Left lung (tissue), 10 donors: ENCODE measurements around the gene ICAM3. TPM values are rescaled to one million over a fixed set of nuclear protein-coding genes. Genes with fewer than 3 reads are reported as not detected.
"Not testable (repeated sequence)": the region's sequence is repeated elsewhere in the genome, so short reads cannot be mapped to it uniquely, and the experiment has no call there.

Experiments
- ATAC-seq: fragments of 200-7000 bp; cut with Tn5 transposase; one replicate; pipeline ENCODE4 v1.9.1; 2020; ENCODE audit warnings: moderate library complexity
- DNase-seq, 4 donors: peaks; one replicate each; pipeline ENCODE4 v3.0.0-alpha.2; 2013 to 2020
- H3K27ac ChIP-seq, 2 donors: fragments of 200-600 bp; sonication (generic) in 1 of 2; one replicate each; pipeline versions ENCODE4 v1.5.0 to v1.8.0; 2020 to 2021
- H3K27me3 ChIP-seq, 2 donors: fragments of 200-600 bp; sonication (generic) in 1 of 2; one replicate each; pipeline versions ENCODE4 v1.5.0 to v1.8.0; 2020 to 2021
- H3K36me3 ChIP-seq, 2 donors: fragments of 200-600 bp; sonication (generic) in 1 of 2; one replicate each; pipeline versions ENCODE4 v1.5.0 to v1.8.0; 2020 to 2021
- H3K4me1 ChIP-seq, 2 donors: fragments of 200-600 bp; one replicate each; pipeline ENCODE4 v1.8.0; 2021
- H3K4me3 ChIP-seq, 2 donors: fragments of 200-600 bp; sonication (generic) in 1 of 2; one replicate each; pipeline versions ENCODE4 v1.5.0 to v1.8.0; 2020 to 2021; ENCODE audit warnings: mild to moderate bottlenecking in 1 of 2
- H3K9me3 ChIP-seq, 2 donors: fragments of 200-600 bp; sonication (generic) in 1 of 2; one replicate each; pipeline versions ENCODE4 v1.5.0 to v1.8.0; 2020 to 2021
- CTCF ChIP-seq, 2 donors: fragments of 200-600 bp; sonication (generic) in 1 of 2; IDR thresholded peaks; one replicate each; pipeline versions ENCODE4 v1.5.0 to v1.8.0; 2021; ENCODE audit warnings: antibody characterized with exemption in 2 of 2
- intact Hi-C, 2 donors: fragments of 100-400 bp; cut with DNase I; formaldehyde crosslinking; loops; one replicate each; pipeline versions ENCODE4 v1.11.2 to v1.14.2; 2022
- polyA plus RNA-seq, 6 donors: library from polyadenylated mRNA; unstranded; fragments of 120-200 nt; gene quantifications; one replicate each; pipeline ENCODE4 v1.2.1, GENCODE V29; 2013; ENCODE audit not compliant: insufficient read length in 6 of 6
- total RNA-seq, 2 donors: library from RNA; stranded (reverse); fragmentation: NEBNext Ultra II Directional; extraction: Animal tissue kit (Norgen Biotek cat#: 25700); gene quantifications; one replicate each; pipeline ENCODE4 v1.2.1, GENCODE V29; 2021
- donor health status: DM: no; HTN: yes; CAD: no.
- donor health status: DM: no; HTN: no; CAD: no.

The ICAM3 gene
- total and polyA plus RNA-seq, 8 donors, result 8.8 to 44.8 (median 11.7) TPM

GRCh38 chr19:10379880-10380312, 40.5 kb upstream of the ICAM3 start:
- intact Hi-C loops, result loop anchor here in 1 of 2 donors (5.0 kb wide), 1 partner anchor 123 kb away; no protein-coding TSS in a partner anchor

GRCh38 chr19:10378124-10378523, 38.7 kb upstream of the ICAM3 start:
- Histone ChIP-seq H3K27me3 (no peaks in the 10 kb centered on the region), H3K9me3 (no peaks in the 10 kb centered on the region), H3K4me3 (no peak overlapping the region), H3K4me1 (peaks cover 0 to 63% of the 10 kb centered on the region in 2 donors), H3K36me3 (peaks cover 0 to 39% of the 10 kb centered on the region in 2 donors), H3K27ac (no peak overlapping the region)
- intact Hi-C loops, result no loop called here
- no peak for DNase-seq
- no peak for TF ChIP-seq CTCF (IDR thresholded peaks at IDR 0.05)
- ATAC-seq, result no peak

More at GRCh38 chr19:10379880-10380312, 40.5 kb upstream of the ICAM3 start:
- ATAC-seq (peak; percentile 1), DNase-seq (no peak)
- no peak for TF ChIP-seq CTCF (IDR thresholded peaks at IDR 0.05)
- peak overlapping the region; percentile 82 to 88 for H3K4me3 ChIP-seq
- peak overlapping the region; percentile 57 to 95 for H3K27ac ChIP-seq
- H3K4me1 ChIP-seq, result peaks cover 0 to 52% of the 10 kb centered on the region in 2 donors
- no peaks in the 10 kb centered on the region for H3K27me3 ChIP-seq
- H3K36me3 ChIP-seq, result peaks cover 0 to 27% of the 10 kb centered on the region in 2 donors
- H3K9me3 ChIP-seq, result no peaks in the 10 kb centered on the region

- H3K4me3 ChIP-seq, H3K9me3 ChIP-seq, H3K27ac ChIP-seq, intact Hi-C loops, H3K27me3 ChIP-seq, DNase-seq, ATAC-seq: not testable (repeated sequence)
- peaks cover 0 to 62% of the 10 kb centered on the region in 2 donors for H3K4me1 ChIP-seq
- peaks cover 0 to 45% of the 10 kb centered on the region in 2 donors for H3K36me3 ChIP-seq
Measured at GRCh38 chr19:10377140-10377640, 37.8 kb upstream of the ICAM3 start.

- DNase-seq (no peak), ATAC-seq (no peak)
- Histone ChIP-seq H3K9me3 (no peaks in the 10 kb centered on the region), H3K27me3 (no peaks in the 10 kb centered on the region), H3K4me3 (no peak overlapping the region), H3K27ac (no peak overlapping the region), H3K4me1 (peaks cover 0 to 49% of the 10 kb centered on the region in 2 donors), H3K36me3 (peaks cover 0 to 64% of the 10 kb centered on the region in 2 donors)
- TF ChIP-seq CTCF (IDR thresholded peaks at IDR 0.05), result no peak
- intact Hi-C loops, result no loop called here
Measured at GRCh38 chr19:10374931-10375330, 35.5 kb upstream of the ICAM3 start.

- no peak for TF ChIP-seq CTCF (IDR thresholded peaks at IDR 0.05)
Measured at GRCh38 chr19:10372690-10373089, 33.3 kb upstream of the ICAM3 start.

More at GRCh38 chr19:10372690-10373089, 33.3 kb upstream of the ICAM3 start:
- intact Hi-C loops, result no loop called here
- peak overlapping the region in 1 of 2 donors; percentile 82 for H3K27ac ChIP-seq
- ATAC-seq (peak; percentile 37), DNase-seq (no peak)
- no peaks in the 10 kb centered on the region for H3K9me3 ChIP-seq
- H3K4me3 ChIP-seq, result no peak overlapping the region
- no peaks in the 10 kb centered on the region for H3K27me3 ChIP-seq
- H3K4me1 ChIP-seq, result peaks cover 0 to 30% of the 10 kb centered on the region in 2 donors
- H3K36me3 ChIP-seq, result peaks cover 0 to 77% of the 10 kb centered on the region in 2 donors
